Panc1 (cell line): ENCODE data around the gene TDRD10.

ENCODE experiments used
- CTCF ChIP-seq: fragments of 450-650 bp; IDR thresholded peaks from 2 replicates; pipeline ENCODE4 v1.5.1; 2017; ENCODE audit warnings: mild to moderate bottlenecking
- POLR2AphosphoS5 ChIP-seq: IDR thresholded peaks from 2 replicates; pipeline ENCODE4 v1.6.1; 2012; ENCODE audit warnings: mild to moderate bottlenecking, low read depth, low read length, moderate library complexity
- REST ChIP-seq, 2 experiments: IDR thresholded peaks; 2 replicates each; pipeline ENCODE4 v1.6.1; 2011 to 2012; ENCODE audit warnings: low read depth in 2 of 2, control low read depth in 1 of 2, low read length in 1 of 2, mild to moderate bottlenecking in 1 of 2, moderate library complexity in 1 of 2; ENCODE audit not compliant: insufficient read depth in 1 of 2
- SIN3A ChIP-seq: IDR thresholded peaks from 2 replicates; pipeline ENCODE4 v1.6.1; 2012; ENCODE audit warnings: low read depth, mild to moderate bottlenecking, low read length, moderate library complexity, borderline replicate concordance; ENCODE audit not compliant: insufficient read depth
- TCF7L2 ChIP-seq: IDR thresholded peaks from 2 replicates; pipeline ENCODE4 v1.6.1; 2011; ENCODE audit warnings: mild to moderate bottlenecking, low read depth, low read length, inconsistent platforms

GRCh38 chr1:154571964-154572288 is 69.9 kb downstream of the TDRD10 start:
- TF ChIP-seq CTCF = no peak
- TF ChIP-seq POLR2AphosphoS5 = no peak
- TF ChIP-seq SIN3A = no peak
- no peak for TF ChIP-seq REST (IDR thresholded peaks at IDR 0.05; ENCODE audit: insufficient read depth in 1 of 2, low read depth in 2 of 2, low read length in 1 of 2)
- TF ChIP-seq TCF7L2 = no peak
